DMS 273 treated with DMSO at 0.1 percent for 48 hours (cell line): ENCODE measurements around the gene SAMD4A.
"Not testable (repeated sequence)": the region's sequence is repeated elsewhere in the genome, so short reads cannot be mapped to it uniquely, and the experiment has no call there.

Source experiments
- DNase-seq: peaks from one replicate; lab custom pipeline; 2025; lab: John Stamatoyannopoulos, UW

The SAMD4A gene

GRCh38 chr14:54734966-54735365, 168.0 kb downstream of the SAMD4A start:
- DNase-seq: no peak

GRCh38 chr14:54735424-54735823, 168.5 kb downstream of the SAMD4A start:
- no peak for DNase-seq

GRCh38 chr14:54737132-54737711, 170.3 kb downstream of the SAMD4A start:
- no peak for DNase-seq

GRCh38 chr14:54738009-54738408, 171.1 kb downstream of the SAMD4A start:
- DNase-seq: no peak

GRCh38 chr14:54739514-54739913, 172.6 kb downstream of the SAMD4A start:
- no peak for DNase-seq

- no peak for DNase-seq
Observed at GRCh38 chr14:54742492-54743350, 175.8 kb downstream of the SAMD4A start.

- no peak for DNase-seq
Observed at GRCh38 chr14:54743382-54743781, 176.5 kb downstream of the SAMD4A start.

GRCh38 chr14:54746019-54746418, 179.1 kb downstream of the SAMD4A start:
- DNase-seq: no peak

GRCh38 chr14:54747616-54748015, 180.7 kb downstream of the SAMD4A start:
- DNase-seq: no peak

- DNase-seq: no peak
Observed at GRCh38 chr14:54749180-54749579, 182.3 kb downstream of the SAMD4A start.

- no peak for DNase-seq
Observed at GRCh38 chr14:54749727-54750126, 182.8 kb downstream of the SAMD4A start.

- DNase-seq: not testable (repeated sequence)
Observed at GRCh38 chr14:54752611-54753010, 185.7 kb downstream of the SAMD4A start.

GRCh38 chr14:54753396-54753795, 186.5 kb downstream of the SAMD4A start:
- DNase-seq: not testable (repeated sequence)

GRCh38 chr14:54754116-54754622, 187.2 kb downstream of the SAMD4A start:
- no peak for DNase-seq

- DNase-seq: no peak
Observed at GRCh38 chr14:54754623-54755386, 187.9 kb downstream of the SAMD4A start.

GRCh38 chr14:54756656-54757392, 189.9 kb downstream of the SAMD4A start:
- no peak for DNase-seq

- DNase-seq: no peak
Observed at GRCh38 chr14:54758041-54758440, 191.1 kb downstream of the SAMD4A start.

GRCh38 chr14:54759982-54760585, 193.2 kb downstream of the SAMD4A start:
- no peak for DNase-seq

GRCh38 chr14:54760866-54761575, 194.1 kb downstream of the SAMD4A start:
- no peak for DNase-seq

GRCh38 chr14:54761835-54762234, 194.9 kb downstream of the SAMD4A start:
- DNase-seq: no peak

GRCh38 chr14:54762296-54762695, 195.4 kb downstream of the SAMD4A start:
- DNase-seq: no peak
